Spinal cord (tissue), 10 donors: ENCODE data around the gene TMPRSS6. TPM values are rescaled to one million over a fixed set of nuclear protein-coding genes. Genes with fewer than 3 reads are reported as not detected.
A peak's percentile ranks its signal among the peaks of the same experiment; 100 is the strongest.

ENCODE experiments used
- DNase-seq, 6 donors: peaks; one replicate each; pipeline versions ENCODE4 v3.0.0 to v3.0.0-alpha.2; 2013 to 2015; ENCODE audit warnings: low spot score in 6 of 6, low read depth in 4 of 6
- H3K27ac ChIP-seq: one replicate; pipeline ENCODE4 v1.5.1; 2013; ENCODE audit warnings: low read depth, low read length, control low read depth
- H3K27me3 ChIP-seq: one replicate; pipeline ENCODE4 v1.6.1; 2013; ENCODE audit warnings: low read length; ENCODE audit not compliant: control insufficient read depth, insufficient read depth
- H3K36me3 ChIP-seq: one replicate; pipeline ENCODE4 v1.6.1; 2013; ENCODE audit warnings: low read length; ENCODE audit not compliant: control insufficient read depth, insufficient read depth
- H3K4me1 ChIP-seq: one replicate; pipeline ENCODE4 v1.6.1; 2013; ENCODE audit warnings: low read length; ENCODE audit not compliant: control insufficient read depth, insufficient read depth
- H3K4me3 ChIP-seq: one replicate; pipeline ENCODE4 v1.5.1; 2013; ENCODE audit warnings: low read depth, low read length, control low read depth
- H3K9me3 ChIP-seq: one replicate; pipeline ENCODE4 v1.6.1; 2013; ENCODE audit warnings: low read length; ENCODE audit not compliant: control insufficient read depth, insufficient read depth
- WGBS: methylation state at CpG from one replicate; pipeline ENCODE4 v1.1.5; 2013; ENCODE audit warnings: missing lambda C conversion rate; ENCODE audit not compliant: insufficient coverage; 5-methylcytosine and 5-hydroxymethylcytosine counted together
- polyA plus RNA-seq, 2 donors: library from polyadenylated mRNA; unstranded; fragments of 120-200 nt; gene quantifications; one replicate each; pipeline ENCODE4 v1.2.1, GENCODE V29; 2013; ENCODE audit not compliant: insufficient read length in 2 of 2
- total RNA-seq, 2 donors: library from RNA; depleted of rRNA in 1 of 2; stranded (reverse); fragments of 120-200 nt in 1 of 2; fragments of >200 nt in 1 of 2; gene quantifications; one replicate each; pipeline versions ENCODE4 v1.2.3 to v1.2.4, GENCODE V29; 2013 to 2014
- donor health status: healthy.

TMPRSS6 gene
- total and polyA plus RNA-seq, 4 donors, result 0.13 to 0.24 (median 0.17) TPM; not detected in 1

DNA sequence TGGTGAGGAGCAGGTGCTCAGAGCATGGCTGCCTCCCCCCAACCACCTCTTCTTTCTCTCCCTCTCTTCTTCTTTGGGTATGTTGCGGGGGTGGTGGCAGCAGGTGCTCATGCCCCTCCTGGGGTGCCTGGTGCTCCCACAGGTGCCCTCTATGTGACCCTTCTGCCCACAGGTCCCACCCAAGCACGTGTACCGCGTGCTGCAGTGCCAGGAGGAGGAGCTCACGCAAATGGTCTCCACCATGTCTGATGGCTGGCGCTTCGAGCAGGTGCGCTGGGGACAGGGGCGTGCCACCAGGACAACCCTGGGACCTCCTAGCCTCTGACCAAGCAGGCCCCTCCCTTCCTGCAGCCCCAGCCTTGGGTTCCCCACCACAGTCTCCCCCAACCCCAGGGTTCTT lies 52.3 kb downstream of the TMPRSS6 start:
- H3K9me3 ChIP-seq, result no peaks in the 10 kb centered on the region
- DNase-seq, result no peak
- H3K4me1 ChIP-seq, result peaks cover 17% of the 10 kb centered on the region
- no peak overlapping the region for H3K27ac ChIP-seq
- WGBS, result 86% methylated on average over 9 of the region's 9 CpGs
- H3K27me3 ChIP-seq, result no peaks in the 10 kb centered on the region
- peaks cover 97% of the 10 kb centered on the region for H3K36me3 ChIP-seq
- no peak overlapping the region for H3K4me3 ChIP-seq

DNA sequence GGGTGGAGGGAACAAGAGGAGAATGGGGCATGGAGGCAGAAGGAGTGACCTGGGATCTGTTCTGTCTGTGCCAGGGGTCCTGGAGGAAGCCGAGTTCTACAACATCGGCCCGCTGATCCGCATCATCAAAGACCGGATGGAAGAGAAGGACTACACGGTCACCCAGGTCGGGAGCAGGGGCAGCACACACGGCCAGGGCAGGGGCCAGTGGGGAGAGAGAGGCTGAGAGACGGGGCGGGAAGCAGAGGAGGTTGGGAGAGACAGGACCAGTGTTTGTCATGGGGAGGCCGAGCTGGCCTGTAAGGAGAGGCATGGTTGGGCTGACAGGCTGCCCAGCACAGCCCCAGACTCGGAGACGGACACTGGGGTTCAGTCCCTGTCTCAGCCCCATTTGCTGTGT lies 53.3 kb downstream of the TMPRSS6 start:
- no peak overlapping the region for H3K27ac ChIP-seq
- no peak overlapping the region for H3K4me3 ChIP-seq
- no peaks in the 10 kb centered on the region for H3K9me3 ChIP-seq
- 97% methylated on average over 13 of the region's 13 CpGs for WGBS
- no peaks in the 10 kb centered on the region for H3K27me3 ChIP-seq
- peaks cover 87% of the 10 kb centered on the region for H3K36me3 ChIP-seq
- H3K4me1 ChIP-seq, result peaks cover 21% of the 10 kb centered on the region
- DNase-seq, result no peak

DNA sequence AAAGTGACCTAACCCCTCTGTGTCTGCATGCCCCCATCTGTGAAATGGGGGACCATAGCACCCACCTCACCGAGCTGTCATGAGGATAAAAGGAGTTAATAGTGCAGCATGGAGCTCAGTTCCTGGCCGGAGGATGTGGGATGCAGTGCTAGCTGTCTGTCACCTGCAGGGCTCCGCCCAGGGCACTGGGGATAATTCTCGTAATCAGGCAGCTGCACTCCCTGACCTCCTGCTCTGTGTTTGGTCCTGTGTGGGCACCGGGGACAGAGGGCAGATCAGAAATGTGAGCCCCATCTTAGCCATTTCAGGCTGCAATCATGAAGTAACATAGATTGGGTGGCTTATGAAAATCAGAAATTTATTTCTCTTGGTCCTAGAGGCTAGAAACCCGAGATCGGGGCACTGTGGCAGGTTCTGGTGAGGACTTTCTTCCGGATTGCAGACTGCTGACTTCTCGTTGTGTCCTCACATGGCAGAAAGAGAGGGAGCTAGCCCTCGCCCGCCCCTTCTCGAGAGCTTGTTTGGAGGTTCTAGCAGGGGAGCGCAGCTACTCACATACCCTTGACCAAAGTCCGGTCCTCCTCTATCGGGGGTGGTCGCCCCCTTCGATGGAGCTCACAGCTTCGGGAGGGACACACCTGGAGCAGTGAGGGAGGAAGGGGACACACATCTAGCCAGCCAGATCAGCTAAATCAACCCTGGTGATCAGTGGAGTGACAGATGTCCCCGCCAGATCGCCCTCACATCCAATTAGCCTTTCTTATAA lies 54.7 kb downstream of the TMPRSS6 start:
- no peaks in the 10 kb centered on the region for H3K27me3 ChIP-seq
- peaks cover 73% of the 10 kb centered on the region for H3K36me3 ChIP-seq
- H3K9me3 ChIP-seq, result no peaks in the 10 kb centered on the region
- WGBS, result 92% methylated on average over 16 of the region's 20 CpGs
- no peak overlapping the region for H3K4me3 ChIP-seq
- peaks cover 21% of the 10 kb centered on the region for H3K4me1 ChIP-seq
- H3K27ac ChIP-seq, result no peak overlapping the region
- no peak for DNase-seq

DNA sequence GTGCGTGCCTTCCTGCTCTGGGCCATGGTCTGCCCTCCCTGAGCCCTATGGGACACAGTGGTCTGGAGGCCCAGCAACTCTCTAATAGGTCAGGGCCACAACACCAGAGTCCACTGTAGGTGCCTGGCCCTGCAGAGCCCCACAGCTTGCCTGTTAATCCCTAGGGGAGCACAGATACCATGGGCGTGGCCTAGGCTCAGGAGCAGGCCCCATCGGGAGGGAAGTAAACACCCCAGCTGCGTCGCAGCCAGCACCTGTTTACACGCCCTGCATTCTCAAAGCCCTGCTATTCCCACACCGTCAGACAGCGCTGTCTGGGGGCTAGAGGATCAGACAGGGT lies 55.5 kb downstream of the TMPRSS6 start:
- H3K36me3 ChIP-seq, result peaks cover 65% of the 10 kb centered on the region
- no peak for DNase-seq
- 85% methylated on average over 5 of the region's 8 CpGs for WGBS
- peaks cover 21% of the 10 kb centered on the region for H3K4me1 ChIP-seq
- no peak overlapping the region for H3K4me3 ChIP-seq
- H3K27ac ChIP-seq, result no peak overlapping the region
- no peaks in the 10 kb centered on the region for H3K27me3 ChIP-seq
- H3K9me3 ChIP-seq, result no peaks in the 10 kb centered on the region

DNA sequence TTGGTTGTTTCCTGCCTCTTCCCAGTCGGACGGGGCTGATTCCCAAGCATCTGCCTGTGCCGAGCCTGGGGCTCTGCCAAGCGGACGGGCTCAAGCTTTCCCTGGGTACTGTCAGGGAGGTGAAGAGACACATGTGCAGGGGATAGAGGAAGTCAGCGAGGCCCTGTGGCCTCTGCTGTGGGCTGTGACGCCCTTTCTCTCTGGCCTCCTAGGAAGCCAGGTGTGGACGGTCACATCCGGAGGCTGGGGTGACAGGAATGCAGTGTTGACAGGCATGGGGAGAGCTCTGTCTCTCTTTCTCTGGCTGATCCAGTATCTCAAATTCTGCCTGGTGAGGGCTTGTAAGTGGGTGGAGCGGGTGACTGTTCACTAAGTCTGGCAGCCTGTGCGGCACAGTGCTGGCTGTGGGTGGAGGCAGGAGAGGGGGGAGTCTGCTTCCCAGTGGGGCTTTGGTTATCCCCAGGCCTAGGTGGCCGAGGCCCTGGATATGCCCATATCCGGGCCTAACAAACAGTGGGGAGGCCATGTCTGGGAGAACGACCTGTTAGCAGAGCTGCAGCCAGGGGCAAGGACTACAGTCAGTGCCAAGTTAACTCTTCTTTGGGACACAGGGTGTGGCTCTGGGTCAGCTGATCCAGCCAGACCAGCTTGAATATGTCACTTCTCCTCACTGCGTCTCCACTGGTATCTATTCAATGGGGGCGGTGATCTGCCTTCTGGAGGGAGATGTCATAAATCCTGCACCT lies 56.0 kb downstream of the TMPRSS6 start:
- Histone ChIP-seq H3K27ac (no peak overlapping the region), H3K4me1 (peaks cover 21% of the 10 kb centered on the region), H3K9me3 (no peaks in the 10 kb centered on the region), H3K27me3 (no peaks in the 10 kb centered on the region), H3K4me3 (no peak overlapping the region), H3K36me3 (peaks cover 60% of the 10 kb centered on the region)
- no peak for DNase-seq
- 80% methylated on average over 16 of the region's 16 CpGs for WGBS

DNA sequence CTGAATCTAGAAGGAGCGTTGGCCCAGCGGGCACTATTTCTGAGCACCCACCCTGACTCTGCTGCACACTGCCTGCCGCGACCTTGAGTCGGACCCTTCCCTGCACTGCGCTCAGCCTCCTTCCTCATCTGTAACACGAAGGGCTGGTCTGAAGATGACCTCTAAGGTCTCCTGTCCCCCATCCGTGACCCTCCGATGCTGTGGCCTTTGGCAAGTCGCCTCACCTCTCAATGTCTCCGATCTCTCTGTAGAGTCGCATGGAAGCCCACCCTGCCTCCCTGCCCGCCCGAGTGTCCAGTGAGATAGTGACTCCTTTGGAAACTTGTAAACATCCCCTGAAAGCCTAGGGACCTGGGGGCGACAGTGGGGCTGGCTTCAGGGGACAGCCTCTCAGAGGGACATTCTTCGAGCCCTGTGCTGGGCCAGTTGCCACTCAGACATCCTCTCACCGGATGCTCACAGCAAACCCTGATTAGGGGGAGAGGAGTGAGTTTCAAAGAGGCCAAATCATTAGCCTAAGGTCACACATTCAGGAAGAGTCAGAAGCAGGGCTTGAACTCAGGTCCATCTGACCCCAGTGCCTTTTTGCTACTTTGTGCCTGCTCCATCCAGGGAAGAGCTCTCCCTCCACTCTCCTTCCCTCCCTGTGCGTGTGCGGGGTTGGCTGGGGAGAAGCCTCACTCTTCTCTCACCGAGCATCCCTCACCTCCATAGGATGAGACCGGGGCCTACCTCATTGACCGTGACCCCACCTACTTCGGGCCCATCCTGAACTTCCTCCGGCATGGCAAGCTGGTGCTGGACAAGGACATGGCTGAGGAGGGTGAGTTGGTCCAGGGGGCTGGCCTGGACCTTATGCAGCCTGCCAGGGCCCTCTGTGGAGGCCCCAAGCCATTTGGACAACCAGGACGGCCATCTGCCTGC lies 56.9 kb downstream of the TMPRSS6 start:
- no peaks in the 10 kb centered on the region for H3K9me3 ChIP-seq
- H3K4me3 ChIP-seq, result peak overlapping the region; percentile 66
- peaks cover 51% of the 10 kb centered on the region for H3K36me3 ChIP-seq
- H3K27ac ChIP-seq, result no peak overlapping the region
- DNase-seq, result no peak
- 60% methylated on average over 19 of the region's 25 CpGs for WGBS
- no peaks in the 10 kb centered on the region for H3K27me3 ChIP-seq
- H3K4me1 ChIP-seq, result peaks cover 21% of the 10 kb centered on the region

DNA sequence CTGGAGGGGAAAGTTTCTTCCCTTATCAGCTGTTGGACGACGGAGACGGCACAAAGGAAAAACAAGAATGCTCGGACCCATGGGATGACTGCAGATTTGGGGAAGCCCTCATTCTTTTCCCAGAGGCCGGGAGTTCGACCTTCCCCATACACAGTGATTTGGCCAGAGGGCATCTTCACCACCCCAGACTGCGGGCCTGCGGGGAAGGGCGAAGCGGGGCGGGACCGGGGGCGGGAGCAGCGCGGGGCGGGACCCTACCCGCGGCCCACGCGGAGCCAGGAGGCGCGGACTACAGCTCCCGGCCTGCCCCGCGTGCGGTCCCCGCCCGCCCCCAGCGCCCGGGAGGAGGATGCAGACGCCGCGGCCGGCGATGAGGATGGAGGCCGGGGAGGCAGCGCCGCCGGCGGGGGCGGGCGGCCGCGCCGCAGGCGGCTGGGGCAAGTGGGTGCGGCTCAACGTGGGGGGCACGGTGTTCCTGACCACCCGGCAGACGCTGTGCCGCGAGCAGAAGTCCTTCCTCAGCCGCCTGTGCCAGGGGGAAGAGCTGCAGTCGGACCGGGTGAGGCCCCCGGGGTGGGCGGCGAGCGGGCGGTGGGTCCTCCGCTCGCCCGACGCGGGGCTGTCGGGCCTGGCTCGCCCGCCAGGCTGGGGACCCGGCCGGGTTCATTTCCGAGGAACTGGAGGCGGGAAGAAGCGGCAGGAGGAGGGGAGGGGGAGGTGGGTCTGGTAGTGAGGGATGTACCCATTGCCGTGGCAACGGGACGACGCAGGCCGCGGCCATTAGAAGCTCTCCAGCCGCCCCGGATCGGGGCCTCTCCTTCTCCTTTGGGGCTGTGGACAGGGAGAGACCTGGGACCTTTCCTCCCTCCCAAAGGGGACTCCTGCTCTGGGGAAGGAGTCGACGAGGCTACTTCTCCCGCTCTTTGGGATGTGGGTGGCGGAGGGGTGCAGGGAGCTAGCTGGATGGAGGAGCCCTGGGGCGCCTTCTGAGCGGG lies 57.8 kb downstream of the TMPRSS6 start, which contains the start of gene KCTD17:
Gene KCTD17, plus strand, starts transcription at position 352 of the 995 bp plus-strand sequence. Its CDS starts 19 bp downstream, at position 371.
- peak in 5 of 6 donors; percentile 50 to 93 (median 61) for DNase-seq
- peak within 1 kb of the TSS; percentile 66 for H3K4me3 ChIP-seq
- under 1% methylated on average over 80 of the region's 89 CpGs for WGBS
- H3K27me3 ChIP-seq, result no peaks in the 10 kb centered on the region
- no peak within 1 kb of the TSS for H3K27ac ChIP-seq
- no peaks in the 10 kb centered on the region for H3K9me3 ChIP-seq
- peaks cover 21% of the 10 kb centered on the region for H3K4me1 ChIP-seq
- H3K36me3 ChIP-seq, result peaks cover 42% of the 10 kb centered on the region

DNA sequence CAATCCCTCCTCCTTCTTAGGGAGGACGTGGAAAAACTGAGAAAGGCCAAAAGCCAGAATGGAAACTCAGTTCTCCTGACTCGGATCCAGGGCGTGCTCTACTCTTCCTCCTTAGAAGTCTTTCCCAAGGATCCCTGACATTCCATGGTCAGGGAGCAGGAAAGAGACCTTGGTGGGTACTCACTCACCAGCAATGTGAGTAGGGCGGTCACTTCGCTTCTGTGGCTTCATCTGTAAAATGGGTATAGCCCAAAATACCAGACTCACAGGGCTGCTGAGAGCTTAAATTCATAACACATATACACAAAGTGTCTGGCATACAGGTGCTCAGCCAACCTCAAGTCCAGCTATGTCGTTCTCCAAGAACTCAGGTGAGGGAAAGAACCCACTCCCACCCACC lies 58.6 kb downstream of the TMPRSS6 start:
- no peak overlapping the region for H3K27ac ChIP-seq
- H3K4me1 ChIP-seq, result peaks cover 21% of the 10 kb centered on the region
- H3K4me3 ChIP-seq, result no peak overlapping the region
- WGBS, result 86% methylated on average over 4 of the region's 6 CpGs
- no peak for DNase-seq
- H3K27me3 ChIP-seq, result no peaks in the 10 kb centered on the region
- H3K9me3 ChIP-seq, result no peaks in the 10 kb centered on the region
- H3K36me3 ChIP-seq, result peaks cover 34% of the 10 kb centered on the region
